ENCODE data around the gene RPL14. TPM values are rescaled to one million over a fixed set of nuclear protein-coding genes. Genes with fewer than 3 reads are reported as not detected.

Gene RPL14
- total and polyA plus RNA-seq, 3 donors from 2014 or later, result 100 to 361 (median 170) TPM

DNA sequence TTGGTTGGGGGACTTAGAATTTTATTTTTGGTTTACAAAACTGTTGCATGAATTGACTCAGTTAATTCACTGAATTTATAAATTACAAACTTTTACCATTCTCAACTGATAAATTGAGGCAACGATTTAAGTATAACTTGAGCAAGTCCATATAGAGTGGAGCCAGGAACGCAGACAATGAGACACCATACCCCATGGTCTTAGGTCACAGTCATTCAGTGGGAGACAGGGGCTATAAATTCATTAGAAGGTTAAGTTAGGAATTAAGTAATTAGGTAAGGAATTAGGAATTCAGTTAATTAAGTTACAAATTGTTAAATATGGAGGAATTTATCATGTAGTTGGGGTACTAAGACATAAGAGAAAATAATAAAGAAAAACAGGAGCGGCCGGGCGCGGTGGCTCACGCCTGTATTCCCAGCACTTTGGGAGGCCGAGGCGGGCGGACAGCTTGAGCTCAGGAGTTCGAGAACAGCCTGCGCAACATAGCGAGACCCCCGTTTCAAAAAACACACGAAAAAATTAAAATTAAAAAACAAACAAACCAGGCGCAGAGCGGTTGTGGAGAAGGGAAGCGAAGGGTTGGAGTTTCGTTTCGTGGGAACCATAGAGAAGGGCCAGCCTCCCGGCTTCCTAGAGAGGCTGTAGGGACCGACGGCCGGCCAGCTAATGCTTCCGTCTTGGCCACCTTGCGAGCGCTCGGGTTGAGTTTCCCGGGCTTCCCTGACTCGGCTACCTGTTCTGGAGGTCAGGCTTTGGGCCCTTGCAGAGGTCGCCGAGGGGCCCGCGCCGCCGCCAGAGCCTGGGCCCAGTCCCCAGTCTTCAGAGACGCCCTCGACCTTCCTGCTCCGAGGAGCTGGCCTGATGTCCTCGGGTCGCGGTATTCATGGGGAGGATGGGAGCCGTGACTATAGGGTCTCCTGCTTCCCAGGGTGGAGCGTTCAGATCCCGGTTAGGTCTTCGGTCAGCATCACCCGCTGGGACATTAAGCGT, 19.6 kb downstream of the RPL14 start, which contains the start of gene ZNF619:
ZNF619 (plus strand) TSS at position 645 of the 993 bp plus-strand sequence. CDS start 858 bp downstream, outside the sequence.
- intact Hi-C loops (cut with DNase I; ENCODE audit: low total_unique reads), result no loop called here

DNA sequence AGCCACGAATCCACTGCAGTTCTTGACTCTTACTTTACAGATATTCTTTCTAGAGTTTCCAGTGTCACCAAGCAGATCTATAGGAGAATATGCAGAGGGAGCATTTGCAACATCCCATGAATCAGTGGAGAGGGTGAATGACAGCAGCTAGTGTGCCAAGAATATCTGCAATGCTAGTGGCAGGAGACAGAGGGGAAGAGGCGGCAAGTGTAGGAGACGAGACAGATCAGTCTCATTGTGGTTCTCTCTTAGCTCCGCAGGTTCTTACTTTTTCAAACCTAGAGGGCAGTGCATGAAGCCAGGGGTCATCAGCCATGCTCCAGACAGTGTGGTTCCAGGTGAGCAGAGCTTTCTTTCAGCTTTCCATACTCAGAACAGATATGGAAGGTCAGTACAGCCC, 20.5 kb downstream of the RPL14 start:
- intact Hi-C loops (cut with DNase I; ENCODE audit: low total_unique reads), result no loop called here
- no peaks in the 10 kb centered on the region for H3K9me3 ChIP-seq
- no peak for DNase-seq
- 31 to 43% methylated on average over 4 of the region's 4 CpGs for WGBS, 2 donors
- no peaks in the 10 kb centered on the region for H3K36me3 ChIP-seq (ENCODE audit: low read depth, missing control alignments)
- H3K27me3 ChIP-seq, result no peaks in the 10 kb centered on the region
- peak overlapping the region; percentile 63 to 79 for H3K4me3 ChIP-seq
- no peak overlapping the region for H3K27ac ChIP-seq
- peaks cover 6% of the 10 kb centered on the region for H3K4me1 ChIP-seq
- TF ChIP-seq, protein P1, sequence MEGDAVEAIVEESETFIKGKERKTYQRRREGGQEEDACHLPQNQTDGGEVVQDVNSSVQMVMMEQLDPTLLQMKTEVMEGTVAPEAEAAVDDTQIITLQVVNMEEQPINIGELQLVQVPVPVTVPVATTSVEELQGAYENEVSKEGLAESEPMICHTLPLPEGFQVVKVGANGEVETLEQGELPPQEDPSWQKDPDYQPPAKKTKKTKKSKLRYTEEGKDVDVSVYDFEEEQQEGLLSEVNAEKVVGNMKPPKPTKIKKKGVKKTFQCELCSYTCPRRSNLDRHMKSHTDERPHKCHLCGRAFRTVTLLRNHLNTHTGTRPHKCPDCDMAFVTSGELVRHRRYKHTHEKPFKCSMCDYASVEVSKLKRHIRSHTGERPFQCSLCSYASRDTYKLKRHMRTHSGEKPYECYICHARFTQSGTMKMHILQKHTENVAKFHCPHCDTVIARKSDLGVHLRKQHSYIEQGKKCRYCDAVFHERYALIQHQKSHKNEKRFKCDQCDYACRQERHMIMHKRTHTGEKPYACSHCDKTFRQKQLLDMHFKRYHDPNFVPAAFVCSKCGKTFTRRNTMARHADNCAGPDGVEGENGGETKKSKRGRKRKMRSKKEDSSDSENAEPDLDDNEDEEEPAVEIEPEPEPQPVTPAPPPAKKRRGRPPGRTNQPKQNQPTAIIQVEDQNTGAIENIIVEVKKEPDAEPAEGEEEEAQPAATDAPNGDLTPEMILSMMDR (IDR thresholded peaks at IDR 0.05), result no peak
- TF ChIP-seq POLR2A (IDR thresholded peaks at IDR 0.05), result no peak

More for the DNA sequence above, 19.6 kb downstream of the RPL14 start, which contains the start of gene ZNF619:
- H3K27ac ChIP-seq, result peak within 1 kb of the TSS in 1 of 2 donors; percentile 36
- no peaks in the 10 kb centered on the region for H3K36me3 ChIP-seq (ENCODE audit: low read depth, missing control alignments)
- H3K27me3 ChIP-seq, result no peaks in the 10 kb centered on the region
- H3K4me3 ChIP-seq, result peak within 1 kb of the TSS; percentile 63 to 79
- H3K9me3 ChIP-seq, result no peaks in the 10 kb centered on the region
- peak; percentile 74 for DNase-seq
- TF ChIP-seq POLR2A (IDR thresholded peaks at IDR 0.05), result no peak
- TF ChIP-seq, protein P1 (IDR thresholded peaks at IDR 0.05), result no peak
- 4 to 7% methylated on average over 39 to 48 of the region's 48 CpGs for WGBS, 2 donors
- H3K4me1 ChIP-seq, result peaks cover 6% of the 10 kb centered on the region

DNA sequence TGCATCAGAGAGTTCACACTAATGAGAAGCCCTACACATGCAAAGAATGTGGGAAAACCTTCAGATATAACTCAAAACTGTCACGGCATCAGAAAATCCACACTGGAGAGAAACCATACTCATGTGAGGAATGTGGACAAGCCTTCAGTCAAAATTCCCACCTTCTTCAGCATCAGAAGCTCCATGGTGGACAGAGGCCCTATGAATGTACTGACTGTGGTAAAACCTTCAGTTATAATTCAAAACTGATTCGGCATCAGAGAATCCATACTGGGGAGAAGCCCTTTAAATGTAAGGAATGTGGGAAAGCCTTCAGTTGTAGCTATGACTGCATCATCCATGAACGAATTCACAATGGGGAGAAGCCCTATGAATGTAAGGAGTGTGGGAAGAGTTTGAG, 30.0 kb downstream of the RPL14 start:
- no peaks in the 10 kb centered on the region for H3K36me3 ChIP-seq (ENCODE audit: low read depth, missing control alignments)
- no peak overlapping the region for H3K27ac ChIP-seq
- no peaks in the 10 kb centered on the region for H3K4me1 ChIP-seq
- H3K27me3 ChIP-seq, result no peaks in the 10 kb centered on the region
- no peak for TF ChIP-seq POLR2A (IDR thresholded peaks at IDR 0.05)
- TF ChIP-seq, protein P1 (IDR thresholded peaks at IDR 0.05), result no peak
- no peaks in the 10 kb centered on the region for H3K9me3 ChIP-seq
- H3K4me3 ChIP-seq, result no peak overlapping the region
- WGBS, 2 donors, result 92 to 96% methylated on average over 3 of the region's 3 CpGs
- intact Hi-C loops (cut with DNase I; ENCODE audit: low total_unique reads), result no loop called here
- no peak for DNase-seq

DNA sequence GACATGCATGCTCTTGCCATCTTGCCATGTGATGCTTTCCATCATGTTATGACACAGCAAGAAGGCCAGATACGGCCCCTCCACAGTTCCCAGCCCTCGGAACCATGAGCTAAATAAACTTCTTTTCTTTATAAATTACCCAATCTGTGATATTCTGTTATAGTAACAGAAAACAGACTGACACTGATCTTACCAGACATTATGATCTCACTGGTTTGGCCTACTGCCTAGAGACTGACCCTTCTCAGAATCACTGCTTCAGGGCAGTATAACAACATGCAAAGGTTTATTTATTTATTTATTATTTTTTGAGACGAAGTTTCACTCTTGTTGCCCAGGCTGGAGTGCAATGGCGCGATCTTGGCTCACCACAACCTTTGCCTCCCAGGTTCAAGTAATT, 33.8 kb downstream of the RPL14 start:
- H3K27ac ChIP-seq, result no peak overlapping the region
- no peaks in the 10 kb centered on the region for H3K36me3 ChIP-seq (ENCODE audit: low read depth, missing control alignments)
- H3K9me3 ChIP-seq, result no peaks in the 10 kb centered on the region
- DNase-seq, result no peak
- no peak for TF ChIP-seq POLR2A (IDR thresholded peaks at IDR 0.05)
- TF ChIP-seq, protein P1 (IDR thresholded peaks at IDR 0.05), result no peak
- no peaks in the 10 kb centered on the region for H3K4me1 ChIP-seq
- no peaks in the 10 kb centered on the region for H3K27me3 ChIP-seq
- 92 to 96% methylated on average over 5 of the region's 5 CpGs for WGBS, 2 donors
- intact Hi-C loops (cut with DNase I; ENCODE audit: low total_unique reads), result no loop called here
- H3K4me3 ChIP-seq, result no peak overlapping the region

Data from testis (tissue), 3 donors.